ENCODE measurements around the gene LHX2. TPM values are rescaled to one million over a fixed set of nuclear protein-coding genes. Genes with fewer than 3 reads are reported as not detected.

The LHX2 gene
- total RNA-seq, 1 experiment from 2014 or later = 1.4 TPM

- Histone ChIP-seq H3K27ac (no peak overlapping the region), H3K4me1 (replicated peaks; ENCODE audit: insufficient read depth) (no peaks in the 10 kb centered on the region), H3K9me3 (ENCODE audit: insufficient read depth, low read depth) (no peaks in the 10 kb centered on the region), H3K4me2 (no peak overlapping the region), H3F3A (ENCODE audit: insufficient read depth, low read depth) (no peaks in the 10 kb centered on the region), H3K4me3 (no peak overlapping the region), H3K9me2 (ENCODE audit: insufficient read depth) (no peaks in the 10 kb centered on the region), H3K79me2 (ENCODE audit: low read depth) (no peaks in the 10 kb centered on the region), H3K36me3 (ENCODE audit: low read depth) (no peaks in the 10 kb centered on the region), H4K20me1 (ENCODE audit: insufficient read depth) (no peaks in the 10 kb centered on the region), H2AFZ (no peak overlapping the region), H3K27me3 (ENCODE audit: insufficient read depth, low read depth) (peaks cover 48% of the 10 kb centered on the region)
- POLR2A ChIA-PET (ENCODE audit: unreplicated experiment) = no interaction called here
- CTCF ChIA-PET = no interaction called here
- no peak for DNase-seq
- TF ChIP-seq EZH2 (IDR thresholded peaks at IDR 0.05; ENCODE audit: low read depth) (no peak), CTCF (conservative IDR thresholded peaks at IDR 0.05) (no peak)
- BruUV-seq (replicated peaks) = no TSS peak
- intact Hi-C loops (cut with micrococcal nuclease; ENCODE audit: unreplicated experiment) = no loop called here
These were observed 26.2 kb downstream of the LHX2 start for GRCh38 chr9:124037790-124038189.

GRCh38 chr9:124038239-124038638, 26.7 kb downstream of the LHX2 start:
- peaks cover 49% of the 10 kb centered on the region for H3K27me3 ChIP-seq (ENCODE audit: insufficient read depth, low read depth)
- DNase-seq = no peak
- CTCF ChIA-PET = no interaction called here
- no peaks in the 10 kb centered on the region for H3K36me3 ChIP-seq (ENCODE audit: low read depth)
- no peaks in the 10 kb centered on the region for H3K9me3 ChIP-seq (ENCODE audit: insufficient read depth, low read depth)
- no peak overlapping the region for H3K4me3 ChIP-seq
- intact Hi-C loops (cut with micrococcal nuclease; ENCODE audit: unreplicated experiment) = no loop called here
- H3K79me2 ChIP-seq (ENCODE audit: low read depth) = no peaks in the 10 kb centered on the region
- no peaks in the 10 kb centered on the region for H3K9me2 ChIP-seq (ENCODE audit: insufficient read depth)
- H2AFZ ChIP-seq = no peak overlapping the region
- H3F3A ChIP-seq (ENCODE audit: insufficient read depth, low read depth) = no peaks in the 10 kb centered on the region
- TF ChIP-seq CTCF (conservative IDR thresholded peaks at IDR 0.05) (no peak), EZH2 (IDR thresholded peaks at IDR 0.05; ENCODE audit: low read depth) (no peak)
- H4K20me1 ChIP-seq (ENCODE audit: insufficient read depth) = no peaks in the 10 kb centered on the region
- BruUV-seq (replicated peaks) = no TSS peak
- POLR2A ChIA-PET (ENCODE audit: unreplicated experiment) = no interaction called here
- no peak overlapping the region for H3K4me2 ChIP-seq
- H3K4me1 ChIP-seq (replicated peaks; ENCODE audit: insufficient read depth) = no peaks in the 10 kb centered on the region
- no peak overlapping the region for H3K27ac ChIP-seq

- BruUV-seq (replicated peaks) = no TSS peak
- TF ChIP-seq CTCF (conservative IDR thresholded peaks at IDR 0.05) (no peak), EZH2 (IDR thresholded peaks at IDR 0.05; ENCODE audit: low read depth) (no peak)
- intact Hi-C loops (cut with micrococcal nuclease; ENCODE audit: unreplicated experiment) = no loop called here
- no peak overlapping the region for H3K4me3 ChIP-seq
- H3K27me3 ChIP-seq (ENCODE audit: insufficient read depth, low read depth) = peaks cover 53% of the 10 kb centered on the region
- no peak overlapping the region for H2AFZ ChIP-seq
- H4K20me1 ChIP-seq (ENCODE audit: insufficient read depth) = no peaks in the 10 kb centered on the region
- H3K27ac ChIP-seq = no peak overlapping the region
- DNase-seq = no peak
- H3K36me3 ChIP-seq (ENCODE audit: low read depth) = no peaks in the 10 kb centered on the region
- no peaks in the 10 kb centered on the region for H3K9me2 ChIP-seq (ENCODE audit: insufficient read depth)
- H3K4me2 ChIP-seq = no peak overlapping the region
- H3F3A ChIP-seq (ENCODE audit: insufficient read depth, low read depth) = no peaks in the 10 kb centered on the region
- H3K4me1 ChIP-seq (replicated peaks; ENCODE audit: insufficient read depth) = no peaks in the 10 kb centered on the region
- POLR2A ChIA-PET (ENCODE audit: unreplicated experiment) = no interaction called here
- CTCF ChIA-PET = interaction anchor here (0.5 to 0.7 kb wide), 2 partner anchors 9 to 298 kb away, joined by 3 read pairs; no protein-coding TSS in a partner anchor
- no peaks in the 10 kb centered on the region for H3K9me3 ChIP-seq (ENCODE audit: insufficient read depth, low read depth)
- H3K79me2 ChIP-seq (ENCODE audit: low read depth) = no peaks in the 10 kb centered on the region
These were observed 27.4 kb downstream of the LHX2 start for GRCh38 chr9:124038790-124039633.

Measured in PC-9 (cell line).